GM21723 (cell line): Measurements from ENCODE around the gene TM4SF5.

Source experiments
- ATAC-seq: cut with Tn5 transposase; IDR thresholded peaks from one replicate; pipeline ENCODE4 v1.9.1; 2021; ENCODE audit warnings: mild to moderate bottlenecking, moderate library complexity; ENCODE audit not compliant: unreplicated experiment

The TM4SF5 gene

DNA sequence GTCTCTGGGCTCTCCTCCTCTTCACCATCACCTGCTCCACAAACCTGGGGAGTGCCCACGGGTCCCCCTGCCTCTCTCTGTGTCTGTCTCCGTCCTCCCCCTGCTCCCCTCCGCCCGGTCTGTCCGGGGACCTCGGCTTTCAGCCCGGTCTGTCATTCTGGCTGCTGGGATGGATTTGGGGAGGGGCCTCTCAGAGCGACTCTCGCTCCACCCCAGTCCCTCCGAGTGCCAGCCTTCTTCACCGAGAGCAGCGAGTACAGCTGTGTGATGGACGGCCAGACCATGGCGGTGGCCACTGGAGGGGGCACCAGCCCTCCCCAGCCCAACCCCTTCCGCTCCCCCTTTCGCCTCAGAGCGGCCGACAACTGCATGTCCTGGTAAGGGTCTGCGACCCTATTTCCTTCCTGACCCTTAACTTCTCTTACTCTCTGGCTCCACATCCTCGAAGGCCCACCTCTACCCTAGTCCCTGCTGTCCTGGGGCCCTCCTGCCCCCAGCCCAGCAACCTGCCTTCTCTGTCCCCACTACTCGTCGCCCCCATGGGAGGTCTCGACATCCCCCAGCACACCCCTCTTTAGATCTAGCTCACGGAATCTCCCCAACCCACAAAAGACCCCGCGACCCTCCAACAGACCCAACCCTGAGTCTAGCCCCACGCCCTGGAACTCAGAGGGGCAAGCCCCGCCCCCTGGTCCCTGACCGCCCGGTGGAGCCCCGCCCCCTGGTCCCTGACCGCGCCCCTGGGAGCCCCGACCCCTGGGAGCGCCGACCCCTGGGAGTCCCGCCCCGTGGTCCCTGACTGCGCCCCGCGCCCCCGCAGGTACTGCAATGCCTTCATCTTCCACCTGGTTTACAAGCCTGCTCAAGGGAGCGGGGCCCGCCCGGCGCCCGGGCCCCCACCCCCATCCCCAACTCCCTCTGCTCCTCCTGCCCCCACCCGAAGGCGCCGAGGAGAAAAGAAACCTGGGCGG lies 26.4 kb upstream of the TM4SF5 start:
- ATAC-seq = no peak

DNA sequence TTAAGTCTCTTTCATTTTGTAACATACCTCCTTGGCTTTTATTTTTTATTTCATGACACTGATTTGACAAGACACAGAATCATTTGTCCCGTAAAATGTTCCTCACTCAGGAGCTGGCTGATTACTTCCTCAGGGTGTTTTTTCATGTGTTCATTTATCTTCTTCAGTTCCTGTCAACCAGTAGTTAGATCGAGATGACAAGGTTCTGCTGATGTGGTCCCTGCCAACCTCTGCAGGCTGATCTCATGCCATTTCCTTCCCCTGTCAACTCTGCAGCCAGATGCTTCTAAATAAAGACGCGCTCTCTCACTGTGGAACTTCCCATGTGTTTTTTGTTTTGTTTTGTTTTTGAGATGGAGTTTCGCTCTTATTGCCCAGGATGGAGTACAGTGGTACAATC lies 23.8 kb upstream of the TM4SF5 start:
- ATAC-seq = no peak

DNA sequence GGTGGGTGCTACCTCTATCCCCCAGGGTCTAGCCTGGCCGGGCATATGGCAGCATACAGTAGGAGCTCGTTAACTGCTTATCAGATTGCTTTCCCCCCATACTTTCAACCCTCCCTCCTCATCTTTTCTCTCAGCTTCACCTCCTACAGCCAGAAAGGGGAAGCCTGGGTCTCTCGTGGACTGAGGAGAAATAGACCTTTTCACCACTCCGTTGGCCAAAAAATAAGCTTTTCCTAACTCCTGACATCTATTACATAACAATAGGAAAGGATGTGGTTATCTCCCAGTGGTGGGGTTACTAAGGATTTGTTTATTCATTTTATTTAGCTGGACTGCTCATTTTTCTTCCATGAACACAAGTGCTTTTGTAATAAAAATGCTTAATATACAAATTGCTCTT lies 23.0 kb upstream of the TM4SF5 start:
- no peak for ATAC-seq

DNA sequence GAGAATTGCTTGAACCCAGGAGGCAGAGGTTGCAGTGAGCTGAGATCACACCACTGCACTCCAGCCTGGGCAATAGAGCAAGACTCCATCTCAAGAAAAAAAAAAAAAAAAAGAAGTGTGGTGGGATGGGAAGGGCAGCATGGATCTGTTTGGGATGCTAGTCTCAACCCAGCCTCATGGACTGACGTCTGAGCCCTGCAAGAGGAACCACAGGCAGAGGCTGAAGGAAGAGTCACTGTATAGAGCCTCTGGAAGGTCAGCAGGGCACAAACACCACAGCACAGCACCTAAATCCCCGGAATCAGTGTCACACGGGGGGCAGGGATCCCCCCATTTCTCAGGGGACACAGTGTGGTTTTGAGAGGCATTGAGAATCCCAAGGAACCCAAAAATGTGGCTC lies 21.1 kb upstream of the TM4SF5 start:
- no peak for ATAC-seq

DNA sequence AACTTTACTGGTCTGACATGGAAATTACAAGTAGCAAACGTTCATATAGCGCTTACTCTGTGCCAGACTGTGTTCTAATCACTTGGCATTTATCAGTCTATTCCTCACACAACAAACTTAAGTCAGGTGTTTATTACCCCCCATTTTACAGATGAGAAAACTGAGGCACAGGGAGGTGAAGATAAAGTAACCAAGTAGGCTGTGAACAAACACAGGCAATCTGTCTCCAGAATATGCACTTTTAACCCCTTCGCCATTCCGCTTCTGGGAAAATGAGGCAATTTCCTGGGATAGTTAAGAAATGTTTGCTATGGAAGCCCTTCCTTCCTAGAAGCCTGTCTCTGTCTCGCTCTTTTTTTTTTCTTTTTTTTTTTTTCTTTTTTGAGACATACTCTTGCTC lies 19.8 kb upstream of the TM4SF5 start:
- no peak for ATAC-seq

DNA sequence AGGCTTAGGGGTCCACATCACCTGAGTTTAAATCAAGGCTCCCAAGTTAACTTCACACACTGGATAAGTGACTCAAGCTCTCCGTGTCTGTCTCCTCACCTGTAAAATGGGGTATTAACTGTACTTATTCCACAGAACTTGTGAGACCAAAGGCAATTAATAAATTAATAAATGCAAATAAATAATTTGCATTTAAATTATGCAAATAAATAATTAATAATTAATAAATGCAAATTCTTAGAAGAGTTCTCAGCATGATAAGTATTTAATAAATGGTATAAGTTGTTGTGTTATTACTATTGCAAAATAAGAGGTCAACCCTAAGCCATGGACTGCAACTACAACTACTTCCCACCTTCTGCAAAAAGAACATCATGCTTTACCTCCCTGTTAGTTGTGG lies 18.3 kb upstream of the TM4SF5 start:
- no peak for ATAC-seq

- no peak for ATAC-seq
Observed at GRCh38 chr17:4759776-4760236, 11.9 kb upstream of the TM4SF5 start.

- ATAC-seq = no peak
Observed at GRCh38 chr17:4764595-4764994, 7.1 kb upstream of the TM4SF5 start.

GRCh38 chr17:4766201-4766600 lies 5.5 kb upstream of the TM4SF5 start:
- ATAC-seq = no peak

GRCh38 chr17:4766723-4767122 lies 5.0 kb upstream of the TM4SF5 start:
- no peak for ATAC-seq

DNA sequence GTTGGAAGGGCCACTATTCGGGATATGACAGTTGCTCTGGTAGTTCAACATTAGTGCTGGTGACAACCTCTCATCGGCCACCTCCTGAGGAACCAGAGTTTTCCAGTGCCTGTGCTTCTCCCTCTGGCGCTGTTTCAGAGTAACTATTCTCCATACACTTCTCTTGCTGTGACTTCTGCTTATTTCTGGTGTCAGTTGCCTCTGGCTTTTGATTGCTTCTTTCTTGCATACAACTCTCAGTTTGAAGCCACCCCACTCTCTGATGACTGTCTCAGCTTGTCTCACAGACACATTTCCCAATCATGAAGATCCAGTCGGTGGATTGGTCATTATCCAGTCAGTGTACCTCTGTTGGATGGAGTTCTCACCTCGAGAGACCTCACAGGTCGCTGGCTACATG lies 3.4 kb upstream of the TM4SF5 start:
- no peak for ATAC-seq

DNA sequence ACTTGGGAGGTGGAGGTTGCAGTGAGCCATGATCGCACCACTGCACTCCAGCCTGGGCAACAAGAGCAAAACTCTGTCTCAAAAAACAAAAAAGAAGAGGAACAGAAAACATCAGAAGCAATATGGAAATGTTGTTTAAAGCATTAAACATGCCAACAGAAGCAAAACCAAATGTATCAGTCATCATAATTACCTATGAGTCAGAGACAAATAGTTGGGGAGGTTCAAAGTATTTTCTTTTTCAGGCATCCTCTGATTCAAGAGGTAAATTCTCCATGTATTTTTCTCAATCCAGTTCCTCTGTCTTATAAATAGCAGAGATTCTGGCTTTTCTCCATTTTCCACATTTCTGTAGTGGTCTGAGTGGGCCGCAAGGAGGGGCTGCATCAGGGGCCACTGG lies 2.1 kb upstream of the TM4SF5 start:
- no peak for ATAC-seq

GRCh38 chr17:4772235-4772613 lies 538 bp downstream of the TM4SF5 start:
- ATAC-seq = no peak

DNA sequence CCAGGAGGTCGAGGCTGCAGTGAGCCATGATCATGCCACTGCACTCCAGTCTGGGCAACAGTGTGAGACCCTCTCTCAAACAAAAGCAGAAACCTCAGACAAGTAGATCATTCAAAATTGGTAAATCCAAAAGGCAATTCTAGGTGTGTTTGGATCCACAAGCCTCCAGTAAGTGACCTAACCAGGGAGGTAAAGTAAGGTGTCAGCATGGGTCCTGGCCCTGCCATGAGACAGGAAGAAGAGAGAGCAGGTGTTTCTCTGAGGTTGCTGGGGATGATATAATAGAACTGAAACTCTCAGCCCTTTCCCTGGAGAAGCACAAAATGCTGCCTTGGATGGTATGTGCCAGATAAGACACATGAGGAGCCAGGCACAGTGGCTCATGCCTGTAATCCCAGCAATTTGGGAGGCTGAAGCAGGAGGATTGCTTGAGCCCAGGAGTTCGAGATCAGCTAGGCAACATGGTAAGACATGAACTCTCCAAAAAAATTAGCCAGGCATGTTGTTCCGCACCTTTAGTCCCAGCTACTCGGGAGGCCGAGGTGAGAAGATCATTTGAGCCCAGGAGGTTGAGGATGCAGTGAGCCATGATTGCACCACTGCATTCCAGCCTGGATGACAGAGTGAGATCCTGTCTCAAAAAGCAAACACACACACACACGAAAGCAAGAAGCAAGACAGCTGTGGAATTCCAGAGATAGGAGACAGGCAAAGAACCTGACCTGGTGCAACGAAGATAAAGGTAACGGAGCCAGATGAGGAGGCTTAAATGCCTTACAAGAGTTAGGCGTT lies 6.5 kb downstream of the TM4SF5 start:
- ATAC-seq = no peak

DNA sequence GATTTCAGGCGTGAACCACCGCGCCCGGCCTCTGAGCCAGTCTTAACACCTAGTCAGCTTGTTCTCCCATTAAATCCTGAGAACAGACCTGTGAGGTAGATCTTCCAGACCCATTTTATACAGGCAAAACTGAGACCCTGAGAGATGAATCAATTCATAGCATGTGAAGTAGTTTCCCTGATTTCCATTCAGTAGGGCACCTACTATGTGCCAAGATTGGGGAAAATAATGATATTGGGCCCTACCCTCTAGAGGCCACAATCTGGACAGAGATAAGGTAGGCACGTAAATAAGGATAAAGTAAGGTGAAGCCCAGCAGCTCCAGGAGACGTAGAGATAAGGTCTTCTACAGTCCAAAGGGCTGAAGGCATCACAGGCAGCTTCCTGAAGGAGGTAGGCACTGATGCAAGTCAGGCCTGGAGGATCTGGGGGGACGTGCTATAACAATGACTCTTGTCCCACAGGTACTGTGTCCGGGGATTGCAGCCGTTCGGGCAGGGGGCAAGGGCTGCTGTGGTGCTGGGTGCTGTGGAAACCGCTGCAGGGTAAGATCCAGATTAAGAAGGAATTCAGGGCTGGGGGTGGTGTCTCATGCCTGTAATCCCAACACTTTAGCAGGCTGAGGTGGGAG lies 8.8 kb downstream of the TM4SF5 start:
- no peak for ATAC-seq

GRCh38 chr17:4782652-4783051 lies 11.0 kb downstream of the TM4SF5 start:
- ATAC-seq = no peak

GRCh38 chr17:4785311-4786105 lies 13.8 kb downstream of the TM4SF5 start:
- no peak for ATAC-seq

GRCh38 chr17:4786106-4786511 lies 14.4 kb downstream of the TM4SF5 start, which contains the start of gene VMO1:
Gene VMO1, minus strand, starts transcription at chr17:4786364. Its CDS starts 12 bp downstream, at chr17:4786352.
- ATAC-seq = no peak

DNA sequence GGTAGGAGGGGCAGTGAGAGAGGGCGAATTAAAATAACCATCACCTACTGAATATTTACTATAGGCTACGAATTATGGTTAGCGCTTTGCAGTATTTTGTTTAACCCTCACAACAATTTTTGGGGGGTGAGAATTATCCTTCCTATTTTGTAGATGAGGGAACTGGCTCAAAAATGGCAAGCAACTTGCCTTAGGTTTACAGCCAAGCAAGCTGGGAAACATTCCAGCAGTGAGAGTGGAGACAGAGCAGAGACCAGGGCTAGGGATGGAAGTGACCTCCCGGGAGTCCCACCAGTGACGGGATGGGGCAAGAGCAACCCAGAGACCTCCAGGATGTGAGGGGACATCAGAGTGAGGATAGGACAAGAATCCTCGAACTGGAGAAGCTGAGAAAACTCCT lies 14.8 kb downstream of the TM4SF5 start:
- ATAC-seq = no peak

- ATAC-seq = no peak
Observed at GRCh38 chr17:4788159-4788806, 16.6 kb downstream of the TM4SF5 start.
